Measurements from ENCODE around the gene SPEN.
"Not testable (repeated sequence)": the region's sequence is repeated elsewhere in the genome, so short reads cannot be mapped to it uniquely, and the experiment has no call there.

The SPEN gene

GRCh38 chr1:15847100-15847892, at the start of gene SPEN:
SPEN (plus strand) TSS chr1:15847707; CDS start chr1:15848068, 361 bp downstream.
- peak; percentile 100 for DNase-seq

- DNase-seq, result no peak
Observed at GRCh38 chr1:15799004-15799867, 48.3 kb upstream of the SPEN start.

GRCh38 chr1:15799928-15800835, 47.3 kb upstream of the SPEN start:
- DNase-seq, result no peak

GRCh38 chr1:15802234-15802965, 45.1 kb upstream of the SPEN start:
- DNase-seq, result peak; percentile 62

- peak; percentile 56 for DNase-seq
Observed at GRCh38 chr1:15803380-15803779, 44.1 kb upstream of the SPEN start.

GRCh38 chr1:15804060-15804459, 43.4 kb upstream of the SPEN start:
- no peak for DNase-seq

- no peak for DNase-seq
Observed at GRCh38 chr1:15807121-15807520, 40.4 kb upstream of the SPEN start.

GRCh38 chr1:15807549-15807948, 40.0 kb upstream of the SPEN start, which contains the start of gene UQCRHL:
UQCRHL (minus strand) TSS chr1:15807649; CDS start chr1:15807649, 0 bp downstream.
- DNase-seq, result not testable (repeated sequence)

GRCh38 chr1:15808955-15809354, 38.6 kb upstream of the SPEN start:
- DNase-seq, result no peak

- DNase-seq, result no peak
Observed at GRCh38 chr1:15810073-15810472, 37.4 kb upstream of the SPEN start.

GRCh38 chr1:15816674-15817073, 30.8 kb upstream of the SPEN start:
- no peak for DNase-seq

- DNase-seq, result no peak
Observed at GRCh38 chr1:15820478-15820877, 27.0 kb upstream of the SPEN start.

- no peak for DNase-seq
Observed at GRCh38 chr1:15825800-15826199, 21.7 kb upstream of the SPEN start.

- DNase-seq, result no peak
Observed at GRCh38 chr1:15826810-15827507, 20.5 kb upstream of the SPEN start.

- DNase-seq, result not testable (repeated sequence)
Observed at GRCh38 chr1:15827567-15827966, 19.9 kb upstream of the SPEN start.

GRCh38 chr1:15828931-15829330, 18.6 kb upstream of the SPEN start:
- not testable (repeated sequence) for DNase-seq

GRCh38 chr1:15830258-15830657, 17.2 kb upstream of the SPEN start:
- no peak for DNase-seq

GRCh38 chr1:15833069-15833679, 14.3 kb upstream of the SPEN start:
- no peak for DNase-seq

GRCh38 chr1:15833842-15834405, 13.6 kb upstream of the SPEN start:
- DNase-seq, result no peak

- DNase-seq, result peak; percentile 95
Observed at GRCh38 chr1:15834406-15835204, 12.9 kb upstream of the SPEN start.
